Hematopoietic multipotent progenitor cell treated with erythropoietin and hydrocortisone succinate and interleukin-3 and kit ligand, for 4 days (in vitro differentiated cells): ENCODE results near the gene ADCY1.
"Not testable (repeated sequence)": the region's sequence is repeated elsewhere in the genome, so short reads cannot be mapped to it uniquely, and the experiment has no call there.

Experiments used
- DNase-seq: peaks from one replicate; pipeline ENCODE4 v3.0.0-alpha.2; 2015

ADCY1 gene

DNA sequence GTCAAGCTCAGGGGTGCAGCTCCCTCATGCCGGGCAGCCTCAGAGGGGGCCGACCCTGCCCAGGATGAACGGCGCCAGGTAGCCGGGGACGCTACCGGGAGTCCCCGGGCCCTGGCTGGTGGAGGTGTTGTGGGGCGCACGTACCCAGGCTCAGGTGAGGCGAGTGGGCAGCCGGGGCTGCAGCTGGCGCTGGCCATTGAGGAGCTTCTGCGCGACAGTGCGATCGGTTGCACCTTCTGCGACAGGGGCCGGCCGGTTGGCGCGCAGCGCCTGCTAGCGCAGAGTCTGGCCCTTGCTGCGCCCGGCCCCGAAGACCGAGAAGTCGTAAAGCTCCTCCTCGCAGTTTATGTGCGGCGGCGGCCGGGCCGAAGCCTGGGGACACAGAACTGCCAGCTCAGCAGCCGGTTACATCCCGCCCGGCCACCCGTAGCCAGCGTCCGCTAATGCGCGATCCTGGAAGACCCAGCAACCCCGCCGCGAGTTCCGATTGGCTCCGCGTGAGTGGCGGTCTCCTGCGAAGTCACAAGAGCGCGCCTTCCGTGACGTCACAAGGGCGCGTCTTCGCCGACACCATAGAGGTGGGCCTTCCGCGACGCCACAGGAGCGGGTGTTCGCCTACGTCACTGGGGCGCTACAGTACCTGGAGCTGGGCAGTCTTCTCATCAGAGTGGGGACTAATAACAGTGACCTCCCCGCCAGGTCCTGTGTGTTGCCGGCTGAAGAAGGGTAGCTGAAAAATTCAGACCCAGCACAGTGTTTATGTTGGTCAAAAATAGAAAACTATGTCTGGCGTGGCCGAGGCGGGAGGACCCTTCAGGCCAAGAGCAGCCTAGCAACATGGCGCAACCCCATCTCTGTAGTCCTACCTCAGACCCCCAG lies 194.6 kb downstream of the ADCY1 start:
- peak; percentile 99 for DNase-seq

DNA sequence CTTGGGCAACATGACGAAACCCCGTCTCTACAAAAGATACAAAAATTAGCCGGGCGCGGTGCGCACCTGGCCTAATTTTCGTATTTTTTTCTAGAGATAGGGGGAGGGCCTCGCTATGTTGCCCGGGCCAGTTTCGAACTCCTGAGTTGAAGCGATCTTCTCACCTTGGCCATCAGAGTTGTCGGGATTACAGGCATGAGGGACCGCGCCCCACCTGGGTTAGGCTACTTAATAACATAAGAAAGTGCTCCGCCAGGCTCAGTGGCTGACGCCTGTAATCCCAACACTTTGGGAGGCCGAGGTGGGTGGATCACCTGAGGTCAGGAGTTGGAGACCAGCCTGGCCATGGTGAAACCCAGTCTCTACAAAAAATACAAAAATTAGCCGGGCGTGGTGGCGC lies 195.5 kb downstream of the ADCY1 start:
- DNase-seq, result not testable (repeated sequence)
